ENCODE measurements around the gene ZNF124. TPM values are rescaled to one million over a fixed set of nuclear protein-coding genes. Genes with fewer than 3 reads are reported as not detected.
A peak's percentile ranks its signal among the peaks of the same experiment; 100 is the strongest.

Gene ZNF124
- total and polyA plus RNA-seq, 2 experiments from 2014 or later = 23.2 to 43.9 TPM

DNA sequence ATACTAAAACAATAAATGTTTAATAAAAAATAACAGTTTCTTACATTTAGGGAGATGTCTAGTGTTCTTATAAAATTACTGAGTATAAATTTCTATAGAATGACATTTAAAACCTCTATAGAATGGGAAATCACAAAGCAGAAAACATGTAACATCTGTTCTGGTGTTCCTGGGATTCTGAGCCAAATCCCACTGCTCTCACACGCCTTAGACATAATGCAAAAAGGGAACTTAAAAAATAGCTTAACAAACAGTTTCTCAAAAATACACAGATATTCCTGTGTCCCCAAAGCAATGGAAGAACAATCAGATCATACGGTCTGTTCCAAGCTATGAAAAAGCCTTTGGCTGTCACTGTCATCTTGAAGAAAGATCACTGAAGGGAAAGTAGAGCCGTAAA, 27.0 kb upstream of the ZNF124 start:
- ATAC-seq (no peak), DNase-seq (ENCODE audit: low spot score) (no peak)
- H3K27ac Mint-ChIP-seq = no peak overlapping the region
- Histone ChIP-seq H3K4me1 (ENCODE audit: insufficient read depth) (0 out of 2 replicates have a peak, but pooled peaks cover under 1% of the 10 kb centered on the region), H3K27ac (ENCODE audit: low read depth) (0 out of 2 replicates have a peak overlapping the region, but pooled peaks have one; percentile 21), H3K4me2 (no peak overlapping the region), H3K27me3 (ENCODE audit: insufficient read depth) (no peaks in the 10 kb centered on the region), H3K9me2 (ENCODE audit: insufficient read depth) (no peaks in the 10 kb centered on the region), H3K79me2 (replicated peaks; ENCODE audit: insufficient read depth) (peaks cover 28% of the 10 kb centered on the region), H3F3A (replicated peaks; ENCODE audit: low read depth) (no peaks in the 10 kb centered on the region), H3K4me3 (no peak overlapping the region), H3K36me3 (ENCODE audit: insufficient read depth) (peaks cover 28% of the 10 kb centered on the region), H4K20me1 (replicated peaks; ENCODE audit: insufficient read depth) (peaks cover 12% of the 10 kb centered on the region), H2AFZ (no peak overlapping the region)
- peaks cover 37% of the 10 kb centered on the region for H3K36me3 Mint-ChIP-seq (ENCODE audit: low read depth)
- H3K27me3 Mint-ChIP-seq (ENCODE audit: insufficient read depth, low read depth, poor library complexity) = no peaks in the 10 kb centered on the region
- peaks cover 6% of the 10 kb centered on the region; the same call in 1 of the 3 replicates for H3K4me1 Mint-ChIP-seq
- H3K9me3 Mint-ChIP-seq = peaks cover 2% of the 10 kb centered on the region; the same call in 2 of the 3 replicates
- H3K4me3 Mint-ChIP-seq = no peak overlapping the region
- TF ChIP-seq, protein P1, sequence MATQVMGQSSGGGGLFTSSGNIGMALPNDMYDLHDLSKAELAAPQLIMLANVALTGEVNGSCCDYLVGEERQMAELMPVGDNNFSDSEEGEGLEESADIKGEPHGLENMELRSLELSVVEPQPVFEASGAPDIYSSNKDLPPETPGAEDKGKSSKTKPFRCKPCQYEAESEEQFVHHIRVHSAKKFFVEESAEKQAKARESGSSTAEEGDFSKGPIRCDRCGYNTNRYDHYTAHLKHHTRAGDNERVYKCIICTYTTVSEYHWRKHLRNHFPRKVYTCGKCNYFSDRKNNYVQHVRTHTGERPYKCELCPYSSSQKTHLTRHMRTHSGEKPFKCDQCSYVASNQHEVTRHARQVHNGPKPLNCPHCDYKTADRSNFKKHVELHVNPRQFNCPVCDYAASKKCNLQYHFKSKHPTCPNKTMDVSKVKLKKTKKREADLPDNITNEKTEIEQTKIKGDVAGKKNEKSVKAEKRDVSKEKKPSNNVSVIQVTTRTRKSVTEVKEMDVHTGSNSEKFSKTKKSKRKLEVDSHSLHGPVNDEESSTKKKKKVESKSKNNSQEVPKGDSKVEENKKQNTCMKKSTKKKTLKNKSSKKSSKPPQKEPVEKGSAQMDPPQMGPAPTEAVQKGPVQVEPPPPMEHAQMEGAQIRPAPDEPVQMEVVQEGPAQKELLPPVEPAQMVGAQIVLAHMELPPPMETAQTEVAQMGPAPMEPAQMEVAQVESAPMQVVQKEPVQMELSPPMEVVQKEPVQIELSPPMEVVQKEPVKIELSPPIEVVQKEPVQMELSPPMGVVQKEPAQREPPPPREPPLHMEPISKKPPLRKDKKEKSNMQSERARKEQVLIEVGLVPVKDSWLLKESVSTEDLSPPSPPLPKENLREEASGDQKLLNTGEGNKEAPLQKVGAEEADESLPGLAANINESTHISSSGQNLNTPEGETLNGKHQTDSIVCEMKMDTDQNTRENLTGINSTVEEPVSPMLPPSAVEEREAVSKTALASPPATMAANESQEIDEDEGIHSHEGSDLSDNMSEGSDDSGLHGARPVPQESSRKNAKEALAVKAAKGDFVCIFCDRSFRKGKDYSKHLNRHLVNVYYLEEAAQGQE (IDR thresholded peaks at IDR 0.05; ENCODE audit: unreplicated experiment) = no peak
- no peak for TF ChIP-seq EZH2phosphoT487 (IDR thresholded peaks at IDR 0.05; ENCODE audit: unreplicated experiment)
- no peak for TF ChIP-seq ZNF331 (CRISPR knock-in tag; IDR thresholded peaks at IDR 0.05; ENCODE audit: low read depth)
- TF ChIP-seq, protein P2, sequence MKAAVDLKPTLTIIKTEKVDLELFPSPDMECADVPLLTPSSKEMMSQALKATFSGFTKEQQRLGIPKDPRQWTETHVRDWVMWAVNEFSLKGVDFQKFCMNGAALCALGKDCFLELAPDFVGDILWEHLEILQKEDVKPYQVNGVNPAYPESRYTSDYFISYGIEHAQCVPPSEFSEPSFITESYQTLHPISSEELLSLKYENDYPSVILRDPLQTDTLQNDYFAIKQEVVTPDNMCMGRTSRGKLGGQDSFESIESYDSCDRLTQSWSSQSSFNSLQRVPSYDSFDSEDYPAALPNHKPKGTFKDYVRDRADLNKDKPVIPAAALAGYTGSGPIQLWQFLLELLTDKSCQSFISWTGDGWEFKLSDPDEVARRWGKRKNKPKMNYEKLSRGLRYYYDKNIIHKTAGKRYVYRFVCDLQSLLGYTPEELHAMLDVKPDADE (IDR thresholded peaks at IDR 0.05) = no peak
- TF ChIP-seq EZH2 (IDR thresholded peaks at IDR 0.05; ENCODE audit: low read depth, unreplicated experiment) = no peak
- no peak for TF ChIP-seq NANOG (IDR thresholded peaks at IDR 0.05; ENCODE audit: borderline replicate concordance)
- no peak for TF ChIP-seq JUNB (IDR thresholded peaks at IDR 0.05; ENCODE audit: unreplicated experiment)
- TF ChIP-seq POLR2AphosphoS5 (IDR thresholded peaks at IDR 0.05; ENCODE audit: low read depth) = no peak
- TF ChIP-seq, protein P3, sequence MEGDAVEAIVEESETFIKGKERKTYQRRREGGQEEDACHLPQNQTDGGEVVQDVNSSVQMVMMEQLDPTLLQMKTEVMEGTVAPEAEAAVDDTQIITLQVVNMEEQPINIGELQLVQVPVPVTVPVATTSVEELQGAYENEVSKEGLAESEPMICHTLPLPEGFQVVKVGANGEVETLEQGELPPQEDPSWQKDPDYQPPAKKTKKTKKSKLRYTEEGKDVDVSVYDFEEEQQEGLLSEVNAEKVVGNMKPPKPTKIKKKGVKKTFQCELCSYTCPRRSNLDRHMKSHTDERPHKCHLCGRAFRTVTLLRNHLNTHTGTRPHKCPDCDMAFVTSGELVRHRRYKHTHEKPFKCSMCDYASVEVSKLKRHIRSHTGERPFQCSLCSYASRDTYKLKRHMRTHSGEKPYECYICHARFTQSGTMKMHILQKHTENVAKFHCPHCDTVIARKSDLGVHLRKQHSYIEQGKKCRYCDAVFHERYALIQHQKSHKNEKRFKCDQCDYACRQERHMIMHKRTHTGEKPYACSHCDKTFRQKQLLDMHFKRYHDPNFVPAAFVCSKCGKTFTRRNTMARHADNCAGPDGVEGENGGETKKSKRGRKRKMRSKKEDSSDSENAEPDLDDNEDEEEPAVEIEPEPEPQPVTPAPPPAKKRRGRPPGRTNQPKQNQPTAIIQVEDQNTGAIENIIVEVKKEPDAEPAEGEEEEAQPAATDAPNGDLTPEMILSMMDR (conservative IDR thresholded peaks at IDR 0.05; ENCODE audit: low read depth in 2 of 2) = no peak
- TF ChIP-seq STAT1 (IDR thresholded peaks at IDR 0.05; ENCODE audit: unreplicated experiment) = no peak
- TF ChIP-seq, protein P4, sequence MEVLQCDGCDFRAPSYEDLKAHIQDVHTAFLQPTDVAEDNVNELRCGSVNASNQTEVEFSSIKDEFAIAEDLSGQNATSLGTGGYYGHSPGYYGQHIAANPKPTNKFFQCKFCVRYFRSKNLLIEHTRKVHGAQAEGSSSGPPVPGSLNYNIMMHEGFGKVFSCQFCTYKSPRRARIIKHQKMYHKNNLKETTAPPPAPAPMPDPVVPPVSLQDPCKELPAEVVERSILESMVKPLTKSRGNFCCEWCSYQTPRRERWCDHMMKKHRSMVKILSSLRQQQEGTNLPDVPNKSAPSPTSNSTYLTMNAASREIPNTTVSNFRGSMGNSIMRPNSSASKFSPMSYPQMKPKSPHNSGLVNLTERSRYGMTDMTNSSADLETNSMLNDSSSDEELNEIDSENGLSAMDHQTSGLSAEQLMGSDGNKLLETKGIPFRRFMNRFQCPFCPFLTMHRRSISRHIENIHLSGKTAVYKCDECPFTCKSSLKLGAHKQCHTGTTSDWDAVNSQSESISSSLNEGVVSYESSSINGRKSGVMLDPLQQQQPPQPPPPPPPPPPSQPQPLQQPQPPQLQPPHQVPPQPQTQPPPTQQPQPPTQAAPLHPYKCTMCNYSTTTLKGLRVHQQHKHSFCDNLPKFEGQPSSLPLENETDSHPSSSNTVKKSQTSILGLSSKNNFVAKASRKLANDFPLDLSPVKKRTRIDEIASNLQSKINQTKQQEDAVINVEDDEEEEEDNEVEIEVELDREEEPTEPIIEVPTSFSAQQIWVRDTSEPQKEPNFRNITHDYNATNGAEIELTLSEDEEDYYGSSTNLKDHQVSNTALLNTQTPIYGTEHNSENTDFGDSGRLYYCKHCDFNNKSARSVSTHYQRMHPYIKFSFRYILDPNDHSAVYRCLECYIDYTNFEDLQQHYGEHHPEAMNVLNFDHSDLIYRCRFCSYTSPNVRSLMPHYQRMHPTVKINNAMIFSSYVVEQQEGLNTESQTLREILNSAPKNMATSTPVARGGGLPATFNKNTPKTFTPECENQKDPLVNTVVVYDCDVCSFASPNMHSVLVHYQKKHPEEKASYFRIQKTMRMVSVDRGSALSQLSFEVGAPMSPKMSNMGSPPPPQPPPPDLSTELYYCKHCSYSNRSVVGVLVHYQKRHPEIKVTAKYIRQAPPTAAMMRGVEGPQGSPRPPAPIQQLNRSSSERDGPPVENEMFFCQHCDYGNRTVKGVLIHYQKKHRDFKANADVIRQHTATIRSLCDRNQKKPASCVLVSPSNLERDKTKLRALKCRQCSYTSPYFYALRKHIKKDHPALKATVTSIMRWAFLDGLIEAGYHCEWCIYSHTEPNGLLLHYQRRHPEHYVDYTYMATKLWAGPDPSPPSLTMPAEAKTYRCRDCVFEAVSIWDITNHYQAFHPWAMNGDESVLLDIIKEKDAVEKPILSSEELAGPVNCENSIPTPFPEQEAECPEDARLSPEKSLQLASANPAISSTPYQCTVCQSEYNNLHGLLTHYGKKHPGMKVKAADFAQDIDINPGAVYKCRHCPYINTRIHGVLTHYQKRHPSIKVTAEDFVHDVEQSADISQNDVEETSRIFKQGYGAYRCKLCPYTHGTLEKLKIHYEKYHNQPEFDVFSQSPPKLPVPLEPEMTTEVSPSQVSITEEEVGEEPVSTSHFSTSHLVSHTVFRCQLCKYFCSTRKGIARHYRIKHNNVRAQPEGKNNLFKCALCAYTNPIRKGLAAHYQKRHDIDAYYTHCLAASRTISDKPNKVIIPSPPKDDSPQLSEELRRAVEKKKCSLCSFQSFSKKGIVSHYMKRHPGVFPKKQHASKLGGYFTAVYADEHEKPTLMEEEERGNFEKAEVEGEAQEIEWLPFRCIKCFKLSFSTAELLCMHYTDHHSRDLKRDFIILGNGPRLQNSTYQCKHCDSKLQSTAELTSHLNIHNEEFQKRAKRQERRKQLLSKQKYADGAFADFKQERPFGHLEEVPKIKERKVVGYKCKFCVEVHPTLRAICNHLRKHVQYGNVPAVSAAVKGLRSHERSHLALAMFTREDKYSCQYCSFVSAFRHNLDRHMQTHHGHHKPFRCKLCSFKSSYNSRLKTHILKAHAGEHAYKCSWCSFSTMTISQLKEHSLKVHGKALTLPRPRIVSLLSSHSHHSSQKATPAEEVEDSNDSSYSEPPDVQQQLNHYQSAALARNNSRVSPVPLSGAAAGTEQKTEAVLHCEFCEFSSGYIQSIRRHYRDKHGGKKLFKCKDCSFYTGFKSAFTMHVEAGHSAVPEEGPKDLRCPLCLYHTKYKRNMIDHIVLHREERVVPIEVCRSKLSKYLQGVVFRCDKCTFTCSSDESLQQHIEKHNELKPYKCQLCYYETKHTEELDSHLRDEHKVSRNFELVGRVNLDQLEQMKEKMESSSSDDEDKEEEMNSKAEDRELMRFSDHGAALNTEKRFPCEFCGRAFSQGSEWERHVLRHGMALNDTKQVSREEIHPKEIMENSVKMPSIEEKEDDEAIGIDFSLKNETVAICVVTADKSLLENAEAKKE (CRISPR knock-in tag; IDR thresholded peaks at IDR 0.05) = no peak
- TF ChIP-seq ZNF114 (CRISPR knock-in tag; IDR thresholded peaks at IDR 0.05) = no peak
- TF ChIP-seq CREB1 (CRISPR knock-in tag; IDR thresholded peaks at IDR 0.05; ENCODE audit: low read depth) = no peak

Data from GM23338 (cell line).